ENCODE results near the gene MAGI1. TPM values are rescaled to one million over a fixed set of nuclear protein-coding genes. Genes with fewer than 3 reads are reported as not detected.

Gene MAGI1
- total and polyA plus RNA-seq, 4 donors = 5.0 to 69.2 (median 28.5) TPM

DNA sequence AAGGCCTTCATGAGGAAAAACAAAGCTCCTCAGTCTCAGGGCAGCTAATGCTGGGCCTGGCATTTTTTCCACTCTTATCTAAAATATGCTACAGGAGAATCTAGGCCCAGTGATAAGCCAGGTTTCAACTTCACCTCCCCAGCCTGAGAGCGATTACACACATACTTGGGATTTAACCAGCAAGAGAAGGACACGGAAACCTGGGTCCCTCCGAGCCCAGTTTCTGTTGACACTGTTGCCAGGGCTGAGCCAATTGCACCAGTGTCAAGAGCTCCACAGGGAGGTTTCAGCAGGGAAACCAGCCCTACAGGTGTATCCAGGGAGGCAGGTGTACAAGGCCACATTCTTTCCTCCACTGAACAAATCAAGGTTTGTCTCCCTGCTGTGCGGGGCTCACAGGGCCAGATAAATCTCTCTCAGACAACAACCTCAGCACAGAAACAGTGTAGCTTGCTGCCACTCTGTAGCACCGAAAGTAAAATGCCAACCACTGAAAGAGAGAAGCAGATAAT, 85.4 kb downstream of the MAGI1 start:
- intact Hi-C loops (cut with DNase I) = loop anchor here (5.0 kb wide), 2 partner anchors 66 to 84 kb away; partner anchors contain the start of gene MAGI1 (in 1 of the 2)
- WGBS, 2 donors = 2 to 13% methylated on average over 5 of the region's 5 CpGs
- peak overlapping the region; percentile 28 to 30 for H3K27ac ChIP-seq (ENCODE audit: low read depth in 1 of 2, low read length in 2 of 2)
- ATAC-seq (ENCODE audit: low FRiP score) = peak; percentile 43
- no peaks in the 10 kb centered on the region for H3K9me3 ChIP-seq (ENCODE audit: control insufficient read depth, low read length)
- DNase-seq = no peak
- H3K27me3 ChIP-seq (ENCODE audit: control insufficient read depth in 1 of 2, insufficient read depth in 2 of 2, low read length in 1 of 2) = no peaks in the 10 kb centered on the region
- H3K36me3 ChIP-seq (ENCODE audit: control insufficient read depth in 1 of 2, insufficient read depth in 2 of 2, low read length in 1 of 2) = no peaks in the 10 kb centered on the region
- H3K4me3 ChIP-seq (ENCODE audit: low read length in 2 of 2) = no peak overlapping the region
- H3K4me1 ChIP-seq (ENCODE audit: control insufficient read depth in 1 of 2, insufficient read depth in 2 of 2, low read length in 2 of 2) = peaks cover 3 to 16% of the 10 kb centered on the region in 2 donors

GRCh38 chr3:65952842-65953241, 85.9 kb downstream of the MAGI1 start:
- 30 to 53% methylated on average over 1 of the region's 1 CpG for WGBS, 2 donors
- no peaks in the 10 kb centered on the region for H3K9me3 ChIP-seq (ENCODE audit: control insufficient read depth, low read length)
- H3K4me1 ChIP-seq (ENCODE audit: control insufficient read depth in 1 of 2, insufficient read depth in 2 of 2, low read length in 2 of 2) = peaks cover 3 to 16% of the 10 kb centered on the region in 2 donors
- H3K4me3 ChIP-seq (ENCODE audit: low read length in 2 of 2) = no peak overlapping the region
- ATAC-seq (ENCODE audit: low FRiP score) = no peak
- intact Hi-C loops (cut with DNase I) = loop anchor here (5.0 kb wide), 2 partner anchors 66 to 84 kb away; partner anchors contain the start of gene MAGI1 (in 1 of the 2)
- no peaks in the 10 kb centered on the region for H3K36me3 ChIP-seq (ENCODE audit: control insufficient read depth in 1 of 2, insufficient read depth in 2 of 2, low read length in 1 of 2)
- H3K27ac ChIP-seq (ENCODE audit: low read depth in 1 of 2, low read length in 2 of 2) = peak overlapping the region in 1 of 2 donors; percentile 28
- H3K27me3 ChIP-seq (ENCODE audit: control insufficient read depth in 1 of 2, insufficient read depth in 2 of 2, low read length in 1 of 2) = no peaks in the 10 kb centered on the region
- no peak for DNase-seq

GRCh38 chr3:65951836-65952505, 86.7 kb downstream of the MAGI1 start:
- Histone ChIP-seq H3K4me3 (ENCODE audit: low read length in 2 of 2) (no peak overlapping the region), H3K36me3 (ENCODE audit: control insufficient read depth in 1 of 2, insufficient read depth in 2 of 2, low read length in 1 of 2) (no peaks in the 10 kb centered on the region), H3K27ac (ENCODE audit: low read depth in 1 of 2, low read length in 2 of 2) (no peak overlapping the region), H3K27me3 (ENCODE audit: control insufficient read depth in 1 of 2, insufficient read depth in 2 of 2, low read length in 1 of 2) (no peaks in the 10 kb centered on the region), H3K4me1 (ENCODE audit: control insufficient read depth in 1 of 2, insufficient read depth in 2 of 2, low read length in 2 of 2) (peaks cover 3 to 16% of the 10 kb centered on the region in 2 donors), H3K9me3 (ENCODE audit: control insufficient read depth, low read length) (no peaks in the 10 kb centered on the region)
- no peak for ATAC-seq (ENCODE audit: low FRiP score)
- intact Hi-C loops (cut with DNase I) = loop anchor here (5.0 kb wide), 2 partner anchors 65 to 85 kb away; partner anchors contain the start of gene MAGI1 (in 1 of the 2)
- 71 to 85% methylated on average over 4 of the region's 4 CpGs for WGBS, 2 donors
- no peak for DNase-seq

- H3K27me3 ChIP-seq (ENCODE audit: control insufficient read depth in 1 of 2, insufficient read depth in 2 of 2, low read length in 1 of 2) = no peaks in the 10 kb centered on the region
- ATAC-seq (ENCODE audit: low FRiP score) (no peak), DNase-seq (no peak)
- no peaks in the 10 kb centered on the region for H3K9me3 ChIP-seq (ENCODE audit: control insufficient read depth, low read length)
- H3K36me3 ChIP-seq (ENCODE audit: control insufficient read depth in 1 of 2, insufficient read depth in 2 of 2, low read length in 1 of 2) = no peaks in the 10 kb centered on the region
- no peak overlapping the region for H3K27ac ChIP-seq (ENCODE audit: low read depth in 1 of 2, low read length in 2 of 2)
- intact Hi-C loops (cut with DNase I) = loop anchor here (5.0 kb wide), 2 partner anchors 63 to 87 kb away; partner anchors contain the start of gene MAGI1 (in 1 of the 2)
- no peak overlapping the region for H3K4me3 ChIP-seq (ENCODE audit: low read length in 2 of 2)
- peaks cover 3 to 19% of the 10 kb centered on the region in 2 donors for H3K4me1 ChIP-seq (ENCODE audit: control insufficient read depth in 1 of 2, insufficient read depth in 2 of 2, low read length in 2 of 2)
- 84 to 89% methylated on average over 7 of the region's 7 CpGs for WGBS, 2 donors
Observed at GRCh38 chr3:65950340-65951326, 88.1 kb downstream of the MAGI1 start.

GRCh38 chr3:65948841-65949573, 89.7 kb downstream of the MAGI1 start:
- intact Hi-C loops (cut with DNase I) = no loop called here
- DNase-seq = no peak
- H3K27me3 ChIP-seq (ENCODE audit: control insufficient read depth in 1 of 2, insufficient read depth in 2 of 2, low read length in 1 of 2) = no peaks in the 10 kb centered on the region
- no peak overlapping the region for H3K4me3 ChIP-seq (ENCODE audit: low read length in 2 of 2)
- no peak for ATAC-seq (ENCODE audit: low FRiP score)
- H3K36me3 ChIP-seq (ENCODE audit: control insufficient read depth in 1 of 2, insufficient read depth in 2 of 2, low read length in 1 of 2) = no peaks in the 10 kb centered on the region
- 33 to 47% methylated on average over 6 of the region's 6 CpGs for WGBS, 2 donors
- peaks cover 3 to 23% of the 10 kb centered on the region in 2 donors for H3K4me1 ChIP-seq (ENCODE audit: control insufficient read depth in 1 of 2, insufficient read depth in 2 of 2, low read length in 2 of 2)
- no peaks in the 10 kb centered on the region for H3K9me3 ChIP-seq (ENCODE audit: control insufficient read depth, low read length)
- H3K27ac ChIP-seq (ENCODE audit: low read depth in 1 of 2, low read length in 2 of 2) = no peak overlapping the region

DNA sequence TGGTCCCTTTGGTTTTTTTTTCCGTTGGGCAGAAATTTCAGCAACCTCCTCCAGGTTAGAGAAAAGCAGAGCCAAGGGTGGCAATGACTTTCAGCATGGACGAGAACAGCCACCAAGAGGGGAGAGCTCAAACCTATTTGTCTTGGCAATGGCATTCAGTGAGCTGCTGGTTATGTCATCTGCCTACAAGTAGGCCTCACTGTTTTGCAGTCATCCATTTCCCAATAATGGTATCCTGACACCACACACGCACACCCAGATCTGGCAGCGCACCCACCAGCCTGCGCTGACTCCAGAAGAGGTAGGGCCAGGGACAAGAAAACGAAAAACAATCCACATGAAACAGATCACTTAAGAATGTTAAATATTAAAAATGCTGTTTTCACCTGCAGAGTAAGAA, 92.3 kb downstream of the MAGI1 start:
- no peaks in the 10 kb centered on the region for H3K9me3 ChIP-seq (ENCODE audit: control insufficient read depth, low read length)
- 22 to 34% methylated on average over 6 of the region's 6 CpGs for WGBS, 2 donors
- H3K27ac ChIP-seq (ENCODE audit: low read depth in 1 of 2, low read length in 2 of 2) = no peak overlapping the region
- intact Hi-C loops (cut with DNase I) = no loop called here
- no peak overlapping the region for H3K4me3 ChIP-seq (ENCODE audit: low read length in 2 of 2)
- DNase-seq = peak in 1 of 2 donors; percentile 50
- no peaks in the 10 kb centered on the region for H3K36me3 ChIP-seq (ENCODE audit: control insufficient read depth in 1 of 2, insufficient read depth in 2 of 2, low read length in 1 of 2)
- peaks cover 0 to 18% of the 10 kb centered on the region in 2 donors for H3K4me1 ChIP-seq (ENCODE audit: control insufficient read depth in 1 of 2, insufficient read depth in 2 of 2, low read length in 2 of 2)
- no peaks in the 10 kb centered on the region for H3K27me3 ChIP-seq (ENCODE audit: control insufficient read depth in 1 of 2, insufficient read depth in 2 of 2, low read length in 1 of 2)
- ATAC-seq (ENCODE audit: low FRiP score) = peak; percentile 70

DNA sequence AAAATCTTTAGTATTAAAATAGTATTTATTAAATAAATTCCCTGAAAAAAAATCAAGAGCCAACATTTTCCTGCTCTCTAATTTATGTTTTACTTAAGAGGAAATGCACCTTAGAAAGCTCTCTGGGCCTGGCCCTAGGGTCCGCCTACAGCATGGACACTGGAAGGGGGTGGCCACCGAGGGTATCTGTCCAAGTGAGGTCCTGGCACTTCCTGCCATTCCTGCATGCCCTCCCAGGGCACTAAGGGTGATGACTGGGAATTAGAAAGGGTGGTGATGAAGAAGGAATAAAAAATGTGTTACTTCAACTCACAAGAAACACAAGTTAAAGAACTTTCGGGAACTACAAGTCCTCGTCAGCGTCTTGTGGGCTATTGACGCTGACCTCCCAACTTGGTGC, 92.8 kb downstream of the MAGI1 start:
- no peak for DNase-seq
- Histone ChIP-seq H3K4me3 (ENCODE audit: low read length in 2 of 2) (no peak overlapping the region), H3K9me3 (ENCODE audit: control insufficient read depth, low read length) (no peaks in the 10 kb centered on the region), H3K27me3 (ENCODE audit: control insufficient read depth in 1 of 2, insufficient read depth in 2 of 2, low read length in 1 of 2) (no peaks in the 10 kb centered on the region), H3K27ac (ENCODE audit: low read depth in 1 of 2, low read length in 2 of 2) (no peak overlapping the region), H3K4me1 (ENCODE audit: control insufficient read depth in 1 of 2, insufficient read depth in 2 of 2, low read length in 2 of 2) (peaks cover 0 to 18% of the 10 kb centered on the region in 2 donors), H3K36me3 (ENCODE audit: control insufficient read depth in 1 of 2, insufficient read depth in 2 of 2, low read length in 1 of 2) (no peaks in the 10 kb centered on the region)
- intact Hi-C loops (cut with DNase I) = no loop called here
- 62 to 70% methylated on average over 6 of the region's 6 CpGs for WGBS, 2 donors
- peak; percentile 55 for ATAC-seq (ENCODE audit: low FRiP score)

GRCh38 chr3:65945480-65945879, 93.2 kb downstream of the MAGI1 start:
- no peaks in the 10 kb centered on the region for H3K9me3 ChIP-seq (ENCODE audit: control insufficient read depth, low read length)
- WGBS, 2 donors = 35 to 51% methylated on average over 3 of the region's 3 CpGs
- H3K4me1 ChIP-seq (ENCODE audit: control insufficient read depth in 1 of 2, insufficient read depth in 2 of 2, low read length in 2 of 2) = peaks cover 0 to 16% of the 10 kb centered on the region in 2 donors
- no peak for DNase-seq
- no peak overlapping the region for H3K4me3 ChIP-seq (ENCODE audit: low read length in 2 of 2)
- no peaks in the 10 kb centered on the region for H3K36me3 ChIP-seq (ENCODE audit: control insufficient read depth in 1 of 2, insufficient read depth in 2 of 2, low read length in 1 of 2)
- no peak for ATAC-seq (ENCODE audit: low FRiP score)
- intact Hi-C loops (cut with DNase I) = no loop called here
- no peaks in the 10 kb centered on the region for H3K27me3 ChIP-seq (ENCODE audit: control insufficient read depth in 1 of 2, insufficient read depth in 2 of 2, low read length in 1 of 2)
- no peak overlapping the region for H3K27ac ChIP-seq (ENCODE audit: low read depth in 1 of 2, low read length in 2 of 2)
